Suprapubic skin (tissue), 4 donors: Measurements from ENCODE around the gene DCAF8. TPM values are rescaled to one million over a fixed set of nuclear protein-coding genes. Genes with fewer than 3 reads are reported as not detected.

Source experiments
- DNase-seq, 2 donors: peaks; one replicate each; pipeline ENCODE4 v3.0.0-alpha.2; 2019; ENCODE audit warnings: low spot score in 2 of 2
- H3K27ac ChIP-seq: fragments of 200-600 bp; sonication (generic); one replicate; pipeline ENCODE4 v1.5.1; 2019
- H3K27me3 ChIP-seq: fragments of 200-600 bp; sonication (generic); one replicate; pipeline ENCODE4 v1.5.1; 2019
- H3K36me3 ChIP-seq: fragments of 200-600 bp; sonication (generic); one replicate; pipeline ENCODE4 v1.5.1; 2019
- H3K4me1 ChIP-seq: fragments of 200-600 bp; sonication (generic); one replicate; pipeline ENCODE4 v1.5.1; 2019
- H3K4me3 ChIP-seq: fragments of 200-600 bp; sonication (generic); one replicate; pipeline ENCODE4 v1.5.1; 2019; ENCODE audit warnings: mild to moderate bottlenecking
- H3K9me3 ChIP-seq: fragments of 200-600 bp; sonication (generic); one replicate; pipeline ENCODE4 v1.5.1; 2019
- CTCF ChIP-seq, 2 donors: fragments of 200-600 bp in 1 of 2; fragments of 450-650 bp in 1 of 2; sonication (generic) in 1 of 2; IDR thresholded peaks; one replicate each; pipeline ENCODE4 v1.5.1; 2016 to 2019; ENCODE audit warnings: antibody characterized with exemption in 2 of 2, mild to moderate bottlenecking in 1 of 2, moderate library complexity in 1 of 2
- EP300 ChIP-seq: sonication (generic); formaldehyde crosslinking; IDR thresholded peaks from one replicate; pipeline ENCODE4 v1.6.1; 2017; ENCODE audit warnings: antibody characterized with exemption
- POLR2A ChIP-seq, 2 donors: fragments of 450-650 bp; IDR thresholded peaks; one replicate each; pipeline ENCODE4 v1.6.1; 2017; ENCODE audit warnings: antibody characterized with exemption in 2 of 2, mild to moderate bottlenecking in 2 of 2, moderate library complexity in 2 of 2
- POLR2AphosphoS5 ChIP-seq, 3 donors: sonication (generic); formaldehyde crosslinking; IDR thresholded peaks; one replicate each; pipeline ENCODE4 v1.6.1; 2017; ENCODE audit warnings: antibody characterized with exemption in 3 of 3
- WGBS: methylation state at CpG from one replicate; pipeline ENCODE4 v1.1.5; 2018; 5-methylcytosine and 5-hydroxymethylcytosine counted together
- total RNA-seq, 4 donors: library from RNA; depleted of rRNA; stranded (reverse); fragments of >200 nt; gene quantifications; one replicate each; pipeline ENCODE4 v1.1.0, GENCODE V29; 2016

Gene DCAF8
- total RNA-seq, 4 donors from 2014 or later = 98.3 to 402 (median 125) TPM

GRCh38 chr1:160307118-160307791 is 44.9 kb upstream of the DCAF8 start:
- TF ChIP-seq EP300 (no peak), POLR2AphosphoS5 (IDR thresholded peaks at IDR 0.05) (no peak), CTCF (IDR thresholded peaks at IDR 0.05) (no peak), POLR2A (IDR thresholded peaks at IDR 0.05) (no peak)
- DNase-seq = no peak
- Histone ChIP-seq H3K9me3 (no peaks in the 10 kb centered on the region), H3K27ac (no peak overlapping the region), H3K27me3 (no peaks in the 10 kb centered on the region), H3K4me3 (no peak overlapping the region), H3K36me3 (peaks cover 100% of the 10 kb centered on the region), H3K4me1 (no peaks in the 10 kb centered on the region)
- 83% methylated on average over 13 of the region's 13 CpGs for WGBS

GRCh38 chr1:160300173-160300572 is 37.8 kb upstream of the DCAF8 start:
- Histone ChIP-seq H3K27ac (no peak overlapping the region), H3K4me1 (no peaks in the 10 kb centered on the region), H3K36me3 (peaks cover 96% of the 10 kb centered on the region), H3K9me3 (no peaks in the 10 kb centered on the region), H3K27me3 (no peaks in the 10 kb centered on the region), H3K4me3 (no peak overlapping the region)
- TF ChIP-seq EP300 (no peak), POLR2A (IDR thresholded peaks at IDR 0.05) (no peak), CTCF (IDR thresholded peaks at IDR 0.05) (no peak), POLR2AphosphoS5 (IDR thresholded peaks at IDR 0.05) (no peak)
- DNase-seq = no peak
- 84% methylated on average over 7 of the region's 7 CpGs for WGBS

- WGBS = 93% methylated on average over 1 of the region's 1 CpG
- Histone ChIP-seq H3K4me3 (no peak overlapping the region), H3K27me3 (no peaks in the 10 kb centered on the region), H3K9me3 (no peaks in the 10 kb centered on the region), H3K36me3 (peaks cover 98% of the 10 kb centered on the region), H3K4me1 (no peaks in the 10 kb centered on the region), H3K27ac (no peak overlapping the region)
- no peak for TF ChIP-seq POLR2AphosphoS5 (IDR thresholded peaks at IDR 0.05)
- no peak for TF ChIP-seq POLR2A (IDR thresholded peaks at IDR 0.05)
- no peak for TF ChIP-seq EP300
- no peak for TF ChIP-seq CTCF (IDR thresholded peaks at IDR 0.05)
- no peak for DNase-seq
These were observed 33.7 kb upstream of the DCAF8 start for GRCh38 chr1:160296036-160296435.

- no peak overlapping the region for H3K27ac ChIP-seq
- TF ChIP-seq CTCF (IDR thresholded peaks at IDR 0.05) = no peak
- no peak for TF ChIP-seq POLR2AphosphoS5 (IDR thresholded peaks at IDR 0.05)
- no peak for TF ChIP-seq EP300
- TF ChIP-seq POLR2A (IDR thresholded peaks at IDR 0.05) = no peak
- H3K9me3 ChIP-seq = no peaks in the 10 kb centered on the region
- H3K27me3 ChIP-seq = no peaks in the 10 kb centered on the region
- peaks cover 100% of the 10 kb centered on the region for H3K36me3 ChIP-seq
- no peak overlapping the region for H3K4me3 ChIP-seq
- WGBS = 85% methylated on average over 8 of the region's 8 CpGs
- H3K4me1 ChIP-seq = no peaks in the 10 kb centered on the region
- no peak for DNase-seq
These were observed 30.9 kb upstream of the DCAF8 start for GRCh38 chr1:160293020-160293968.
